ENCODE results near the gene HS3ST3A1.

DNA sequence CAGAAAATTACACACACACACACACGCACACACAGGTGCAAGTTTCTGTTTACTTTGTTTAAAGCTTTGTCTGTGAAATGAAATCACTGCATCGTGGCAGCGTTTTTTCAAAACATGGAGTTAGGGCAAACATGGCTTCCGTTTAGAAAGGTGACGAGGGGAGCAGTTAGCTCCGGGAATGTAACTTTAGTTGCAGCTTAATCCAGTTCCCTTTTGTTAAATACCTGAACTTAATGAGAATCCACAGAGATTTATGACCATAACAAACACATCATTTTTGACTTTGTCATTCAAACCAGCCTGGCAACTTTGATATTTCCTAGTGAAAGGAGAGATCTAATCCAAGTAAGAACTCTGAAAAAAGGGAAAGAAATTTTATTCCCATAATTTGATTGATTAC lies 12.1 kb downstream of the HS3ST3A1 start:
- TF ChIP-seq, protein P1, sequence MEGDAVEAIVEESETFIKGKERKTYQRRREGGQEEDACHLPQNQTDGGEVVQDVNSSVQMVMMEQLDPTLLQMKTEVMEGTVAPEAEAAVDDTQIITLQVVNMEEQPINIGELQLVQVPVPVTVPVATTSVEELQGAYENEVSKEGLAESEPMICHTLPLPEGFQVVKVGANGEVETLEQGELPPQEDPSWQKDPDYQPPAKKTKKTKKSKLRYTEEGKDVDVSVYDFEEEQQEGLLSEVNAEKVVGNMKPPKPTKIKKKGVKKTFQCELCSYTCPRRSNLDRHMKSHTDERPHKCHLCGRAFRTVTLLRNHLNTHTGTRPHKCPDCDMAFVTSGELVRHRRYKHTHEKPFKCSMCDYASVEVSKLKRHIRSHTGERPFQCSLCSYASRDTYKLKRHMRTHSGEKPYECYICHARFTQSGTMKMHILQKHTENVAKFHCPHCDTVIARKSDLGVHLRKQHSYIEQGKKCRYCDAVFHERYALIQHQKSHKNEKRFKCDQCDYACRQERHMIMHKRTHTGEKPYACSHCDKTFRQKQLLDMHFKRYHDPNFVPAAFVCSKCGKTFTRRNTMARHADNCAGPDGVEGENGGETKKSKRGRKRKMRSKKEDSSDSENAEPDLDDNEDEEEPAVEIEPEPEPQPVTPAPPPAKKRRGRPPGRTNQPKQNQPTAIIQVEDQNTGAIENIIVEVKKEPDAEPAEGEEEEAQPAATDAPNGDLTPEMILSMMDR (IDR thresholded peaks at IDR 0.05): no peak
- no peak for TF ChIP-seq POLR2A (IDR thresholded peaks at IDR 0.05)

Measured in body of pancreas (tissue), 4 donors.